GM18907 (cell line): ENCODE measurements around the gene GRK1.

Experiments
- ATAC-seq: cut with Tn5 transposase; IDR thresholded peaks from one replicate; pipeline ENCODE4 v1.9.1; 2021; ENCODE audit warnings: mild to moderate bottlenecking, moderate library complexity; ENCODE audit not compliant: unreplicated experiment

The GRK1 gene

DNA sequence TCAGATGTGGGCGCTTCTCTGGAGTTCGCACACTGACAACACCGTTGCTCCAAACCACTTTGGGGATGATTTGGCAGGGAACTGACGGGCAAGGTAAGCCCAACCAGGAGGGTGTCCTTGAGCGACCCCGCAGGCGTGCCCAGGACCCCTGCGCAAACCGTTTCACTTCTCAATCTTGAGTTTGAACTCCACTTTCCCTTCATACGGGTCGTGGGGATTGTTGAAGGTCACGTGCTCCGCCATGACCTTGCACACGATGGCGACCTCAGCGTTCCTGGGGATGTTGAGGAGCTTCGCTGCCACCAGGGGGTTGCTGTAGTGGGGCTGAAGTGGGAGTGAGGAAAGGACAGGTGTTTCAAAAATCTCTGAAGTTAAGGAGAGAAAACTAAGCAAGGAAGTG is 17.8 kb upstream of the GRK1 start:
- ATAC-seq, result no peak

DNA sequence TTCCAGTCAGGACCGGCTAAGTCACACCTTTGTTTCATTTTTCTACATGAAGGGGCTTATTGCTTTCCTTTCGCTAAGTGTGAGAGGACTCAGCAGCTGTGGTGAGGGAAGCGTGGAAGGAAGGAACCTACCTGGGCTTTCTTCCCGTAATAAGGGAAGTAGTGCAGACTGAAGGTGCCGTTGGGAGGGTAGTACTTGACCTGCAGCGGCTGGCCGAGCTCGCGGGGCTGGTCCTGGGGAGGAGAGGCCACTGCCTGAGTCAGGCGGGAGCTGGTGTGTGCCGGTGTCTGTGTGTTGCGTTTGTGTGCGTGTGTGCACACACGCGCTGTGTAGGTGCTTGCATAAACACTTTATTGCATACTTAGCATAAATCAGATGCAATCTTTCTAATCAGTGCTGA is 16.7 kb upstream of the GRK1 start:
- no peak for ATAC-seq

DNA sequence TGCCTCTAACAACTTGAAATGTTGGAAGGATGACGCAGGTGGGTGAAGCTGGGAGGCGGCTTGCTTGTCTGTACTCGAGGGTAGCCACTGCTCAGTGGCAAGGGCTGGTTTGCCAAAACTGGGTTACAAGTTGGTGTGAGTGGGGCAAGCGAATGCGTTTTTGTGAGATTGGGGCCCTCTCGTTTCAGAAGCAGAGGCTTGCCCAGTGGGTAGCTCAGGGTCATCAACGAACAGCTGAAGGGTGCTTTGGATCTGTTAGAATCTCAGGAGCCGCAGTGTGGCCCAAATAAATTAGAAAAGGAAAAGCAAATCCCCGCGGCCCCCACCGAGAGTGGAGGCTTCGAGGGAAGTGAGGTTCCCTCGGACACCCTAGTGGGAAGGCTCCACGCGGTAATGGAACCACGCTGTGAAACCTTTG is 16.3 kb upstream of the GRK1 start:
- no peak for ATAC-seq

DNA sequence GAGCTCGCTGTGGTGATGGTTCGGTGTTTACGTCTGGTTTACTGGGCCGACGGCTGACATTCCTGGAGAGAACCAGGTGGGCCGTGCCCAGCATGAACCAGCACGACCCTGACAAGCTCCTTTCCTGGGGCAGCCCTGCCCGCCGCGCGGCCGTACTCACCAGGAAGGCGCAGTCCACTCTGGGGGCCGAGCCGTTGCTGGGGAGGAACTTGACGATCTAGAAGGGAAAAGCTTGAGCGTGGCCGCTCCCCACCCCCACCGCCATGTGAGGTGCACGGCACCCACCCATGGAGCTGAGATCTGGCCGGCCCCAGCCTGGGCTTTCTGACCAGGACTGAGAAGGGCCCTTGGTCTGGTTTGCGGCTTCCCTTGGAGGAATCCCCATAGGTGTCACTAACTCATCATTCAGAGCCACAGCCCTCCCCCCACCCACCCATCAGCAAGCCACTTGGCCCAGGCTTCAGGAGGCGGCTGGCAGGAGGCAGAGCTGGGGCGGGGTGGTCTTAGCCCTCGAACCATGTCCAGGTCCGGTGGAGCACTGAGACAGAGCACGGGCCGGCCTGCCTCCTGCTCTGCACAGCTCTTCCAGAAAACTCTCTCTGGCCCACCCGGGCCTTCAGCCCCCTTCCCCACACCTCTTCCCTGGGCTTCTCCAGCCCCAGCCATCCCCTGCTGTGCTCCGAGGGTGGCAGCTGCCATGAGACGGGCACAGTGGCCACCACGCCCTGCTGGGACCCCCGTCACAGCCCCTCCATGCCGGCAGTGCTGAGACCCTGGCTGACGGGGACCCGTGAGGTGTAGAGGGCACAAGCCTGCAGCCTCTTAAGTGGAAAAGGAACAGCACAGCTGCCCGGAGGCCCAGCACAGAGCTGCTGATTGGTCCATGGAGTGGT is 15.3 kb upstream of the GRK1 start:
- no peak for ATAC-seq

DNA sequence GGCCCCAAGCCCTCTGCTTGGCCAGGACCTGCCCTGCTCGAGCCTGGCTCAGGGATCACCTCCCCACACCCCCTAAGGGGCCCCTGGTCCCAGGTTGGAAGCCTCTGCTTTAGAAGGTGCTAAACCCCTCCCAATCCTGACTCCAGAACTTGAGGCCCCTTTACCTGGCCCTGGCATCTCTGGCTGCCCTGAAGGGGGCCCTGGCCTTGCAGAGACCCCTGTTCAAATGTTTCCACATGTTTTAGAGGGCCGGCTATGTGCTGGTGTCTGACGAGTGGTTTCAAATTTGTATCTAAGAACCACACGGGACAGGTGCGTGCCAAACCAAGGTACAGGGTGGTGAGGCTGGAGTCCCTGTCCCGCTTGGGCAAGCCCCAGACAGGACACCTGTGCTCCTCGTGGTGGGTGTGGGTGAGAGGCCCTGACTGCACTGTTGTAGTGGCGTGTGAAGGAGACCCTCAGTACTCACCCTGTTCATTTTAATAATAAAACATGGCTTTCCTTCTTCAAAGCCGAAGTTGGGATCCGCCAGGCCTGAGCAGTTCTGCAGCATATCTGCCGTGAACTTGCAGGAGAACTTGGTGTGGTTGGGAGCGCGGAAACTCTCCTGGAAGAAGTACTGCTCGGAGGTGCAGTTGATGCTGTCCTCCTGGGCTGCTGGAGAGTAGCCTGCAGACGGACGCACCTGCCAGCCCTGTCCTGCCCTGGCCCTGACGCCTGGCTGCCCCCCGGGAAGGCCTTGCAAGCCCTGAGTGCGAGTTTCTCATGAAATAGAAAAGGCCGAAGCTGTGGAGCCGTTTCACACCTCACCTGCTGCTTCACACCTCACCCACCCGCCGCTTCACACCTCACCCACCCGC is 14.4 kb upstream of the GRK1 start:
- no peak for ATAC-seq

DNA sequence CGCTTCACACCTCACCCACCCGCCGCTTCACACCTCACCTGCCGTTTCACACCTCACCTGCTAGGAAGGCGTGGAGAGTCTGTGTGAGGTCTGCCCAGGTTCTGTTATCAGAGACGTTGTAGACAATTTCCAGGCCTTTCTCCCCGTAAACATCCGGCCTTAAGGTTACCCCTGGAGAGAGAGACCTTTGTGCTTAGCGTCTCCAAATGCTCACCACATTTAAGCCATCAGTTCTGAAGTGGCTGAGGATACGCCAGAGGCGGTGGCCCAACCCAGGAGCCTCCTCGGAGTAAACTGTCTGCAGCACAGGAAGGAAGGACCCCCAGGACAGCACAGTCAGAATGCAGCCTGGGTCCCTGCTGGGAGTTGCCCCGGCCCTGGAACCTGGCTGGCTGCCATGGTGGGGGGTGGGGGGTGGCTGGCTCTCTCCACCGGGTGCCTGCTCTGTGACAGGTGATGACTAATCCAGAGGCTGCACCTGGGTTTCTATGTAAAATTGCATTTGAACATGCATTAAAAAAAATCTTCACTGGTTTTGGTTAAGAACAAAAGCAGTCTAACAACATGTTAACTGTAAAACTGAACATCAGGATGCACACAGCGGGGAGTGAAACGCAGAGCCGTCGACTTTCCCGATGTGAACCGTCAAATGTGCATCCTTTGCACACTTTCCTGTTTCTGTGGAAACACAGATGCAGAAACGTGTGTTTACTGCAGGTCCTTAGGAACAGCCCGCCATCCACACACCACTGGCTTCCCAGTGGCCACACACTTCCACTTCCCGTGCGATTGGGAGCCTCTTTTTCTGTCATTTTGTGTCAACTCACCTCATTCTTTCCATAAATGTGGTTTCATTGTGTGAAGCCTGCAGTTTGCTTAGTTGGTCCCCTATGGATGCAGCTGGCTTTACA is 13.5 kb upstream of the GRK1 start:
- no peak for ATAC-seq

DNA sequence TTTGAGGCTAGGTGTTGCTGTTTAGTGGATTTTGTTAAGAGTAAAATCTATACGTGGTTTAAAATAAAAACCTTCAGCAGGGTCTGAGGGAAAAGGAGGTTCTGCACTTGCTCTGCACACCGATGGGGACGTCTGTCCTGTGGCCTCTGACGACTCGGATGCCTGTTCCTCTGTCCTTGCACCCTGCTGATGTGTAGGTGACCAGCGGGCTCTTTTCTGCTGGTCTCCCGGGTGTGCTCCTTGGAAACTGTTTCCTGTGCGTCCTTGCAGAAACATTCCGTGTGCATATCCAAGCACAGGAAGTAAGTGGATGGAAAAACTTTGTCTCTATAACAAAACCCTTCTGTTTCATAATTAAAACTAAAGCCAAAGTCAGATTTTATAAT is 12.9 kb upstream of the GRK1 start:
- ATAC-seq, result no peak

DNA sequence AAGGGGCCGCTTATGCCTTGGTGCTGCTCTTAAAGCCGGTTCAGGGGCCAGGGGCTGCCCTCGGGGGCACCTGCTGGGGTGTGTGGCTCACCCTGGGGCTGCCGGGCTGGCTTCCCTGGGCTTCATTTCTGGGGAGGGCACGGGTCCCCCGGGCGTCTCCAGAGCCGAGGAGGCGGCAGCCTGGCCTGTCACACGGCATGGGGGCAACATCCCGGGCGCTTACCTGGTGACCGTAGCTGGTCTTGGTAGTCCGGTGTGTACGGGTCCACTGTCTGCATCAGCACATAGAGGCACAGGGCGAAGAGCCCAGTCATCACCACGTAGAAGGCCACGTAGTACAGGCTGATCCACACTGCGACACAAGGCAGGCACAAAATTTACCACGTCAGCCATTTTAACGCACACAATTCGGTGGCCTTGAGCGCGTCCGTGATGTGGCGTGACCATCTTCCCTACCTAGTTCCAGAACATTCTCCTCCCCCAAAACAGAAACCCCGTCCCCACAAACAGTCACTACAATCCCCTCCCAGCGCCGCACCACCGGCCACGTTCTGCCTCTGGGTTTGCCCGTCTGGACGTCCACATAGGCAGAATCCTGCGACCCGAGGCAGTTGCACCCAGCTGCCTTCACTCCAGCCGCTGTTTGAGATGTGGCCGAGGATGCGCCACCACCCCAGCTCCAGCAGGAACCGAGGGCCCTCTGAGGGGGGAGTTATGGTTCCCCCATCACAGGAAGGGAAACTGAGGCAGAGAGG is 12.3 kb upstream of the GRK1 start:
- ATAC-seq, result no peak

DNA sequence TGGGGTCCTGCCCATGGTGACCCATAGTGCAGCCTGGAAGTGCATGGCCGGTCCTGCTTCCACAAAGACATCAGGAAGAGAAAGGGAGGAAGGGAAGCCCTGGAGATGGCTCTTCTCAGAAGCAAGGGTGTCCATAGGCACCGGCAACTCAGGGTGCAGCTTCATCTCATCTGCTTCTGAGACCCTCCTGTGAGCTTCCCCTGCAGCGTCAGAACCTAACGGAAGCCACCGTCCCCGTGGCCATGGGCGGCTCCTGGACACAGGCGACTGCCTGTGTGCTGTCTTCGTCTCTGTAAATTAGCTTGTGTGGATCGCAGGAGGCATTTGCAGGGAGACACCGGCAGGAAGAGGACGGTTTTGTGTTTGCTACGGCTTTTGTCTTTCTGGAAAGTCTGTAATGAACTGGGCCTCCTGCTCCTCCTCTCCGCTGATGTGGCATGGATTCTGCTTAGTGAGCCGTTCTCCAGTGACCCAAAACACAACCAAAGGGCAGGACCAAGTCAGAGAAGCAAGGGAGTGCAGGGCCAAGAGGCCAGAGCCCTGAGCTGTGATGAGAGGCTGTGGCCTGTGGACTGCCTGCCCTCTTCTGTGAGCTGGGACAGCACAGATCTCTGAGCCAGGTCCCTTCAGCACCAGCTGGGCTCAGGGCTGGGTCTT is 11.5 kb upstream of the GRK1 start:
- no peak for ATAC-seq

DNA sequence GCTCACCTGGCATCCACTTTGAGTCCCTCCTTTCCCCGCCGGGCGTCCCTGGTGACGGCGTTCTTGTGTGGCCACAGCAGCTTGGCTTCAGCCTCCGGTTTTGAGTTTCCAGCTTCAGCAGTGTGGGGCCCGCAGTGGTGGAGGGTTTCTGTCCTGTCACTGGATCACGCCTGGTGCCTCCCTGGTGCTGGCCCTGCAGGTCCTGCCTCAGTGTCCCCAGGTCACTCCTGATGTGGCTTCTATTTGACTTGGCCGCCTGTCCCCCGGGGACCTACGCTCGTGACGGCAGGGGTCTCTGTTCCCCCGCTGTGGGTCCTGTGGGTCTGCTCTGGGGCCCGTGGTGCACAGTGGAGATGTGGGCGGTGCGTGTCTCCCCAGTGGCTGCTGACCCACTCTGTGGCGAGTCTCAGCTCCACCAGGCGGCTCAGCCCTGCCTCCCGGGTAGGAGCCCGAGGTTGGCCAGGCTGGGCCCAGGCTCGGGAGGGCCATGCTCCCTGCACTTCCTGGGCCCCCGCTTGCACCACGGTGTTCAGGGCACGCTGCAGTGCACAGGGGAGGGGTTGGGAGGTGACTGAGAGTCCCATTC is 10.9 kb upstream of the GRK1 start:
- no peak for ATAC-seq

DNA sequence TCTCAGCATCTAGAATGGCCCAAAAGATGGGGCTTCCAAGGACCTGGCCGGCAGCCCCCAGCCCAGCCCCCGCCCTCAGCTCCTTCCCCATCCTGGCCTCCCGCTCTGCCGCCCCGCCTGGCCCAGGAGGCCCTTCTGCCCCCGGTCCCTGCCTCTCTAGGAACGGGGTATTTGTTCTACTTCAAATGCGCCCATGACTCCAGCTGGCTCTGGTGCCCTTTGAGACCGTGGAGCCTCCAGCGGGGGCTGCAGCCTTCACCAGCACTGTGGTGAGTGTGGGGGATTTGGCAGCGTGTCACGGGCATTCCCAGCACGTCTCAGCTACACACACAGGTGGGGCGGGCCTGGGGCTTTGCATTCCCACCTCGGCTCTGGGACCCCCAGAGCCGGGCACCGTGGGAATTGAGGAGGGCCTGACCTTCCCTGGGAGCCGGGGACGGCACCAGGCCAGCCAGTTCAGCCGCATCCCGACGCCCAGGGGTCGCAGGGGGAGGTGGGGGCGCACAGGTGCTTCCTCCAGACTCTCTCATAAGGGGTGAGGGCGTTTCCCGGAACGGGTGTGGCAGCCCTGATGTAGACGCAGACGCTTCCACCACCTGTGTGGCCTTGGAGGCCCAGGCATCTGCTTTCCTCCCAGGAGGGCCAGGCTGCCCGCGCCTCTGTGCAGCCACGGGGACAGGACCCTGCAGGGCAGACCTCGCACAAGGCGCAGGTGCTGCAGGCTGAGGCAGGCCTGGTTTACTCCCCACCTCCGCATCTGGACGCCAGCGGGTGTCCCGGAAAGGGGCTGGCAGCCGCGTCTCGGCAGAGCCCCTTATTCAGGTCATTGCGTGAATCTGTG is 10.0 kb upstream of the GRK1 start:
- ATAC-seq, result no peak

DNA sequence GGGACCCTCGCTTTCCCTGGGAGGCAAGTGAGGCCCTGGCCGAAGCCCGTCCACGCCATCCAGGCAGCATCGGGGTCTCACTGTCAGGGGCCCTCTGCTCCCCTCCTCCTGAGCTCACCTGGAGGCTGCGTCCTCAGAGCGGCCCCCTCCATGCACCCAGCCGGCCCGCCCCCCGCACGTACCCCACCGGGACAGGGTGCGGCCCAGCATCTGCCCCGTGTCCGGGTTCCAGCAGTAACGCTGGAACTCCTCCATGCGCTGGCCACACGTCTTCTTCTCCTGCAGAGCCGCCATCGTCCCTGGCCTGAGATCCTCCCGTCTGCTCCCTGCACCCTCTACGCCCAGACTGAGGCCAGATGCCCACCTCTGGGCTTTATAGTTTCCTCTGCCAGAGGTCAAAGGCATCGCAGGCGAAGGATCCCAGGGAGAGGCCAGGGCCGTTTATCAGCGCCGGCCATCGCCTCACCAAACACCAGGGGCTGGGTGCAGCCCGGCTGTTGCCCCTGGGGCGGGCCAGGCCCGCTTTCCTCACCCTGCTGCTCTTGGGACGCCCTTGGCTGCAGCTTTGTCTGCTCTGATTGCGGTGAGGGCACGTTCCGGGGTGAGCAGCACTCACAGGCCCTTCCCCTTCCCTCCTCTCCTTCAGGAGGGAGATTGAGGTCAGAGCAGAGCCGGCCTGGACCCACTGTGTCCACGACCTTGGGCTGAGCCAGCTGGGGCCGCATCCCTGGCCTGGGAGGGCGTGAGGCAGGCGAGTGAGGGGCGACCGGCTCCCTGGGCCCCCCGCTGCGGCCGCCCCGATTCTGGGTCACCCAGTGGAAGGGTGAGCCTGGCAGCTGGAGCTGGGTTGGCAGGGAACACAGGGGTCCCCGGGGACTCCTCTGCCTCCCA is 8.9 kb upstream of the GRK1 start, which contains the start of gene ATP4B:
Gene ATP4B (minus strand): TSS at position 348 of the 891 bp plus-strand sequence. CDS start 54 bp downstream, at position 294.
- ATAC-seq, result no peak

DNA sequence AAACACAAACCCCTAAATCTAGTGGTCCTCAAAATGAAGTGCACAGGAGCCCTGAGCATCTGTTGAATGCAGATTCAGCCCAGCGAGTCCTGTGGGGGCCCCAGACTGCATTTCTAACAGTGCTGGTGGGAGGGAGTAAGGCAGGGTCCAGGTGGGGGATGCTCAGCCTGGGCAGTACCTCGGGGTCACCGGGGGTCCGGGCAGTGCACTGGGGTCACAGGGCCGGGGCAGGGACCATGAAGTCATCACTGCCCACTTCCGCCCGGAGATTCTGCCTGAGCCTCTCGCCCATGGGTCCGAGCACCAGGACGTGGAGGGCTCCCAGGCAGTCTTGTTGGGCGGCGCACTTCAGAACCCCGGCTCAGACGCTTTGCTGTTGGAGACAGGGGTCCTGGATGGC is 8.2 kb upstream of the GRK1 start:
- no peak for ATAC-seq

DNA sequence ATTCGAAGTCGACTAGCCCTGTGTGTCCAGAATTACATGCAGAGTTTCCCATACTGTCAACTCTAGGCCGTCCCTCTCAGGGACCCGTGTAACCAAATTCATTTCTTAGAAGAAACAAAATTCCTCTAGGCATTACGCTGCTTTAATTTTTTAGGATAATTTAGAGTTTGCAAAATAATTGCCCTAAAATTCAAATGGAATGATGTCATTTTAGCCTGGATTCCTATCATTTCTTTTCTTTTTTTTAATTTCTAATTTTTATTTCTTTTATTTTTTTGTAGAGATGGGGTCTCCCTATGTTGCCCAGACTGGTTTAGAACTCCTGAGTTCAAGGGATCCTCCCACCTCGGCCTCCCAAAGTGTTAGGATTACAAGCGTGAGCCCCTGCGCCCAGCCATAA is 7.7 kb upstream of the GRK1 start:
- no peak for ATAC-seq

DNA sequence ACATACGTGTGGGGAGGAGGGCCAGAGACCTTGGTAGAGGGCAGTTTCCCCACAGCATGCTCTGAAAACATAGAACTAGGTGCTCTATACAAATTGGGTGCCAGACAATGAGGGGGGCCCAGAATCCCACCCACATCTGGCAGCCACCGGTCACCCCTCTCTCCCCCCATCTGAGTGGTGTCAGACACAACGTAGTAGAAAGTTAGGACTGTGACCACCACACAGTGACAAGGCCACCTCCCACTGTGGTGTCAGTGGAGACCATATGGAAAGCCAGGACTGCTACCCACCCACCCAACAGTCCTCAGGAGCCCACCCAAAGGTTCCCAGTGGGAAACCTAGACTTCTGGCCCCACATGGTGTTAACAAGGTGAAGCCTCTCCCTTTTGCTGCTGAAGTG is 7.0 kb upstream of the GRK1 start:
- no peak for ATAC-seq

DNA sequence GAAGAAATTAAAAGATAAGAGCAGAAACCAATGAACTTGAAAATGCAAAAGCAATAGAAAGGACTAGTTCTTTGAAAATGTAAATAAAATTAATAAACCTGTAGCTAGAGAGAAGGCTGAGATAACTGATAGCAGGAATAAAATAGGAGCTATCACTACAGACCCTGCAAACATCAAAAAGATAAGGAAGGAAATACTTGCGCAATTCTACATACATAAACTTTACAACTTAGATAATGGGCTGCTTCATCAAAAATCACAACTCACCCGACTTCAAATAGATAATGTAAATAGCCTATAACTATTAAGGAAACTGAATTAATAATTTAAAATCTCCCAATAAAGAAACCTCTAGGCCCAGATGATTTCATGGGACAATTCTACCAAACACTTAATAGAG is 5.5 kb upstream of the GRK1 start:
- ATAC-seq, result no peak

DNA sequence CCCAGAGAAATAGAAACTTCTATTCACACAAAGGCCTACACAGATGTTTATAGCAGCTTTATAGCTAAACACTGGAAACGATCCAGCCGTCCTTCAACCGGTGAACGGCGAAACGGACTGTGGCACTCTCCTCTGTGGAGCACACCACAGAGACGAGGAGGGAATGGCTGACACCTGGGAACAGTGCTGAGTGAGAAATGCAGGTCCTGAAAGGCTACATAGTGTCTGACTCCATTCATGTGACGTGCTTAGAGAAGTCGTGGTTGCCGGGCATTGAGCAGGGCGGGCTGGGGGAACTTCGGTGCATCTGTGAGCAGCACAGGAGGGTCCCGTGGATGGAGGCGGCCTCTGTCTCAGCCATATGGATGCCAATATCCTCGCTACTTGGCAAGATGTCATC is 3.1 kb upstream of the GRK1 start:
- no peak for ATAC-seq
